Measurements from ENCODE around the gene CABLES1. TPM values are rescaled to one million over a fixed set of nuclear protein-coding genes. Genes with fewer than 3 reads are reported as not detected.

CABLES1 gene
- 18.5 TPM for total RNA-seq

GRCh38 chr18:23134780-23135549 lies at the start of gene CABLES1:
CABLES1 (plus strand) TSS chr18:23135485; CDS start chr18:23135763, 278 bp downstream.

Other genes starting within 250 kb of the CABLES1 start
- 24.2 TPM for gene RBBP8, start 202.2 kb upstream of the CABLES1 start, total RNA-seq

All from camera-type eye (tissue), 1 donor.